Hepatocyte (in vitro differentiated cells): ENCODE data around the gene NPR3.

Experiments
- CTCF ChIP-seq: fragments of 200-600 bp; sonication (generic); IDR thresholded peaks from 2 replicates; pipeline ENCODE4 v1.5.1; 2016; ENCODE audit warnings: antibody characterized with exemption, mild to moderate bottlenecking; ENCODE audit not compliant: poor library complexity
- EZH2phosphoT487 ChIP-seq: fragments of 200-600 bp; sonication (generic); IDR thresholded peaks from one replicate; pipeline ENCODE4 v1.6.1; 2018; ENCODE audit warnings: antibody characterized with exemption, mild to moderate bottlenecking, low read depth, moderate library complexity; ENCODE audit not compliant: unreplicated experiment, severe bottlenecking

- TF ChIP-seq CTCF (no peak), EZH2phosphoT487 (no peak)
Observed at GRCh38 chr5:32690666-32691065, 20.5 kb upstream of the NPR3 start.
